Fibroblast of the conjunctiva (primary cell): ENCODE results near the gene CELSR2.

Experiments used
- DNase-seq: peaks from one replicate; pipeline ENCODE4 v3.0.0-alpha.2; 2010; ENCODE audit warnings: low read depth

Gene CELSR2

GRCh38 chr1:109251277-109252166 is 2.2 kb downstream of the CELSR2 start:
- no peak for DNase-seq

GRCh38 chr1:109252167-109252892 is 3.0 kb downstream of the CELSR2 start:
- no peak for DNase-seq

- DNase-seq = no peak
These were observed 3.8 kb downstream of the CELSR2 start for GRCh38 chr1:109252893-109253802.

- DNase-seq = no peak
These were observed 4.7 kb downstream of the CELSR2 start for GRCh38 chr1:109253803-109254620.

- DNase-seq = no peak
These were observed 5.3 kb downstream of the CELSR2 start for GRCh38 chr1:109254621-109255096.

GRCh38 chr1:109255097-109255651 is 5.8 kb downstream of the CELSR2 start:
- no peak for DNase-seq

- no peak for DNase-seq
These were observed 6.3 kb downstream of the CELSR2 start for GRCh38 chr1:109255678-109256077.

GRCh38 chr1:109256085-109256484 is 6.7 kb downstream of the CELSR2 start:
- DNase-seq = no peak

GRCh38 chr1:109256971-109257681 is 7.8 kb downstream of the CELSR2 start:
- no peak for DNase-seq

GRCh38 chr1:109257682-109258421 is 8.5 kb downstream of the CELSR2 start:
- DNase-seq = no peak

GRCh38 chr1:109258481-109259466 is 9.4 kb downstream of the CELSR2 start:
- no peak for DNase-seq

- no peak for DNase-seq
These were observed 10.6 kb downstream of the CELSR2 start for GRCh38 chr1:109259674-109260557.

GRCh38 chr1:109261006-109261405 is 11.7 kb downstream of the CELSR2 start:
- no peak for DNase-seq

- DNase-seq = no peak
These were observed 12.2 kb downstream of the CELSR2 start for GRCh38 chr1:109261578-109261977.

- DNase-seq = no peak
These were observed 13.1 kb downstream of the CELSR2 start for GRCh38 chr1:109262231-109263055.

GRCh38 chr1:109263234-109263596 is 13.9 kb downstream of the CELSR2 start:
- no peak for DNase-seq
